Loucy (cell line): Measurements from ENCODE around the gene NOD1.

Source experiments
- H2AFZ ChIP-seq: fragments of 200-600 bp; sonication (generic); 2 replicates; pipeline ENCODE4 v1.6.0; 2016; ENCODE audit warnings: antibody characterized with exemption, mild to moderate bottlenecking, low read length, moderate library complexity
- H3F3A ChIP-seq: fragments of 200-600 bp; 2 replicates; pipeline ENCODE4 v1.6.0; 2016; ENCODE audit warnings: antibody characterized with exemption, low read depth, mild to moderate bottlenecking
- H3K27me3 ChIP-seq: fragments of 200-600 bp; sonication (generic); 2 replicates; pipeline ENCODE4 v1.6.1; 2014; ENCODE audit warnings: low read length, mild to moderate bottlenecking; ENCODE audit not compliant: insufficient read depth, poor library complexity, severe bottlenecking
- H3K36me3 ChIP-seq: fragments of 200-600 bp; sonication (generic); 2 replicates; pipeline ENCODE4 v1.6.1; 2016; ENCODE audit warnings: low read length; ENCODE audit not compliant: insufficient read depth
- H3K4me1 ChIP-seq: fragments of 200-600 bp; sonication (generic); 2 replicates; pipeline ENCODE4 v1.5.1; 2014; ENCODE audit warnings: low read length, mild to moderate bottlenecking; ENCODE audit not compliant: insufficient read depth, poor library complexity, severe bottlenecking
- H3K4me2 ChIP-seq: fragments of 200-600 bp; sonication (generic); 2 replicates; pipeline ENCODE4 v1.6.0; 2014; ENCODE audit warnings: antibody characterized with exemption, low read length, low read depth, mild to moderate bottlenecking; ENCODE audit not compliant: poor library complexity, severe bottlenecking
- H3K4me3 ChIP-seq: fragments of 200-600 bp; sonication (generic); 2 replicates; pipeline ENCODE4 v1.5.1; 2014; ENCODE audit warnings: low read length, mild to moderate bottlenecking, mixed read lengths; ENCODE audit not compliant: poor library complexity, severe bottlenecking
- H3K79me2 ChIP-seq: fragments of 200-600 bp; sonication (generic); 2 replicates; pipeline ENCODE4 v1.6.1; 2014; ENCODE audit warnings: low read length; ENCODE audit not compliant: insufficient read depth
- H3K9ac ChIP-seq: fragments of 200-600 bp; sonication (generic); 2 replicates; pipeline ENCODE4 v1.6.0; 2014; ENCODE audit warnings: mild to moderate bottlenecking, low read depth, low read length, moderate library complexity; ENCODE audit not compliant: poor library complexity, severe bottlenecking
- H3K9me2 ChIP-seq: fragments of 200-600 bp; sonication (generic); replicated peaks from 2 replicates; pipeline ENCODE4 v1.6.1; 2016; ENCODE audit warnings: low read depth, low read length, mixed read lengths
- H3K9me3 ChIP-seq: fragments of 200-600 bp; sonication (generic); 2 replicates; pipeline ENCODE4 v1.6.1; 2014; ENCODE audit warnings: mild to moderate bottlenecking, antibody characterized with exemption, low read length, low read depth; ENCODE audit not compliant: insufficient read depth
- H4K20me1 ChIP-seq: fragments of 200-600 bp; sonication (generic); 2 replicates; pipeline ENCODE4 v1.6.0; 2014; ENCODE audit warnings: antibody characterized with exemption, low read length, mild to moderate bottlenecking; ENCODE audit not compliant: insufficient read depth, poor library complexity, severe bottlenecking
- CTCF ChIP-seq: fragments of 200-600 bp; sonication (generic); conservative IDR thresholded peaks from 2 replicates; pipeline ENCODE4 v1.5.1; 2014; ENCODE audit warnings: mild to moderate bottlenecking, antibody characterized with exemption, low read length
- EZH2phosphoT487 ChIP-seq: fragments of 200-600 bp; IDR thresholded peaks from 2 replicates; pipeline ENCODE4 v1.6.1; 2018; ENCODE audit warnings: antibody characterized with exemption, mild to moderate bottlenecking, moderate library complexity, borderline replicate concordance

Gene NOD1

GRCh38 chr7:30472784-30473775, 5.5 kb downstream of the NOD1 start:
- Histone ChIP-seq H3K9me2 (no peaks in the 10 kb centered on the region), H3K9ac (no peak overlapping the region), H3K4me2 (peak overlapping the region; percentile 98), H3K36me3 (no peaks in the 10 kb centered on the region), H2AFZ (no peak overlapping the region), H4K20me1 (no peaks in the 10 kb centered on the region), H3F3A (no peaks in the 10 kb centered on the region), H3K9me3 (no peaks in the 10 kb centered on the region), H3K4me3 (no peak overlapping the region), H3K27me3 (no peaks in the 10 kb centered on the region), H3K4me1 (peaks cover 65% of the 10 kb centered on the region), H3K79me2 (peaks cover 26% of the 10 kb centered on the region)
- TF ChIP-seq EZH2phosphoT487 (no peak), CTCF (no peak)

- Histone ChIP-seq H3K9me2 (no peaks in the 10 kb centered on the region), H3K4me2 (peak overlapping the region; percentile 20), H3K27me3 (no peaks in the 10 kb centered on the region), H3K9ac (no peak overlapping the region), H3K9me3 (no peaks in the 10 kb centered on the region), H3K4me1 (peaks cover 63% of the 10 kb centered on the region), H3F3A (no peaks in the 10 kb centered on the region), H4K20me1 (no peaks in the 10 kb centered on the region), H3K4me3 (no peak overlapping the region), H3K79me2 (peaks cover 21% of the 10 kb centered on the region), H2AFZ (no peak overlapping the region), H3K36me3 (no peaks in the 10 kb centered on the region)
- TF ChIP-seq EZH2phosphoT487 (no peak), CTCF (no peak)
Observed at GRCh38 chr7:30472081-30472783, 6.4 kb downstream of the NOD1 start.

GRCh38 chr7:30471205-30471604, 7.4 kb downstream of the NOD1 start:
- Histone ChIP-seq H4K20me1 (no peaks in the 10 kb centered on the region), H2AFZ (no peak overlapping the region), H3K9ac (no peak overlapping the region), H3K79me2 (peaks cover 21% of the 10 kb centered on the region), H3K27me3 (no peaks in the 10 kb centered on the region), H3K9me2 (no peaks in the 10 kb centered on the region), H3F3A (no peaks in the 10 kb centered on the region), H3K4me3 (no peak overlapping the region), H3K4me1 (peaks cover 61% of the 10 kb centered on the region), H3K4me2 (peak overlapping the region; percentile 20), H3K36me3 (no peaks in the 10 kb centered on the region), H3K9me3 (no peaks in the 10 kb centered on the region)
- TF ChIP-seq CTCF (no peak), EZH2phosphoT487 (no peak)
